ENCODE measurements around the gene POU3F1. TPM values are rescaled to one million over a fixed set of nuclear protein-coding genes. Genes with fewer than 3 reads are reported as not detected.

Gene POU3F1
- total RNA-seq, 1 experiment from 2014 or later: not detected

Other genes starting within 250 kb of the POU3F1 start
- 22.3 and 68.2 TPM in 2 replicates for gene C1orf122, start 239.0 kb downstream of the POU3F1 start, total RNA-seq (2014; rRNA removed; shearing (Covaris generic); ENCODE audit: low replicate concordance)
- gene YRDC, start 238.6 kb downstream of the POU3F1 start, total RNA-seq (2014; rRNA removed; shearing (Covaris generic); ENCODE audit: low replicate concordance): 34.7 and 37.8 TPM in 2 replicates
- gene MTF1, start 187.2 kb downstream of the POU3F1 start, total RNA-seq (2014; rRNA removed; shearing (Covaris generic); ENCODE audit: low replicate concordance): 2.2 and 2.5 TPM in 2 replicates
- 12.4 and 19.2 TPM in 2 replicates for gene INPP5B, start 99.7 kb downstream of the POU3F1 start, total RNA-seq (2014; rRNA removed; shearing (Covaris generic); ENCODE audit: low replicate concordance)
- gene SF3A3, start 56.8 kb downstream of the POU3F1 start, total RNA-seq (2014; rRNA removed; shearing (Covaris generic); ENCODE audit: low replicate concordance): 91.1 and 159 TPM in 2 replicates
- gene FHL3, start 41.3 kb downstream of the POU3F1 start, total RNA-seq (2014; rRNA removed; shearing (Covaris generic); ENCODE audit: low replicate concordance): 13.7 and 26.0 TPM in 2 replicates
- 101 and 200 TPM in 2 replicates for gene UTP11, start 34.1 kb downstream of the POU3F1 start, total RNA-seq (2014; rRNA removed; shearing (Covaris generic); ENCODE audit: low replicate concordance)